K562 (cell line): ENCODE measurements around the gene GPAT3. TPM values are rescaled to one million over a fixed set of nuclear protein-coding genes. Genes with fewer than 3 reads are reported as not detected.

Experiments used
- GTF2E2 ChIP-seq: fragments of 200-800 bp; sonication (Bioruptor generic); IDR thresholded peaks from 2 replicates; pipeline ENCODE4 v1.6.1; 2016; ENCODE audit warnings: missing genetic modification characterization, missing compliant biosample characterization
- KDM1A ChIP-seq, 2 experiments: fragments of 450-650 bp; IDR thresholded peaks; 2 replicates each; pipeline ENCODE4 v1.6.1; 2016; ENCODE audit warnings: mild to moderate bottlenecking in 2 of 2
- KLF16 ChIP-seq: IDR thresholded peaks from 2 replicates; pipeline ENCODE4 v1.6.1; 2016; ENCODE audit warnings: antibody characterized with exemption
- PTTG1 ChIP-seq: fragments of 450-650 bp; IDR thresholded peaks from 2 replicates; pipeline ENCODE4 v1.6.1; 2016; ENCODE audit warnings: low read depth, mild to moderate bottlenecking, missing genetic modification characterization, missing compliant biosample characterization
- STAT5B ChIP-seq: fragments of 250-450 bp; sonication (Bioruptor Pico); IDR thresholded peaks from 2 replicates; pipeline ENCODE4 v1.8.0; 2021; ENCODE audit warnings: mild to moderate bottlenecking, inconsistent platforms
- TAF7 ChIP-seq: fragments of 450-650 bp; IDR thresholded peaks from 2 replicates; pipeline ENCODE4 v1.6.1; 2016; ENCODE audit warnings: missing genetic modification characterization, missing compliant biosample characterization
- ZNF197 ChIP-seq: fragments of 200-800 bp; sonication (Bioruptor generic); IDR thresholded peaks from 2 replicates; pipeline ENCODE4 v1.6.1; 2016; ENCODE audit warnings: low read depth, missing genetic modification characterization, missing compliant biosample characterization
- ZNF583 ChIP-seq: fragments of 250-450 bp; sonication (Bioruptor Pico); IDR thresholded peaks from 2 replicates; pipeline ENCODE4 v1.4.0; 2020
- ZNF699 ChIP-seq: fragments of 250-450 bp; sonication (Bioruptor Pico); IDR thresholded peaks from 2 replicates; pipeline ENCODE4 v1.8.0; 2021; ENCODE audit warnings: mild to moderate bottlenecking, moderate library complexity; ENCODE audit not compliant: insufficient replicate concordance
- polyA plus RNA-seq, 8 experiments: library from polyadenylated mRNA; depleted of rRNA in 4 of 8; stranded (reverse) in 5 of 8; unstranded in 3 of 8; fragments of >200 nt; fragmentation: Nextera tagmentation in 2 of 8; fragmentation: Illumina TruSeq in 1 of 8; extraction: Ambion mirVana in 2 of 8; extraction: Trizol in 1 of 8; gene quantifications; 2 replicates each; pipeline versions ENCODE4 v1.2.1 to v1.2.3, GENCODE V29; 2011 to 2014; ENCODE audit warnings: inconsistent platforms in 1 of 8, missing spikeins in 1 of 8
- total RNA-seq, 7 experiments: library from RNA; depleted of rRNA in 6 of 7; stranded (reverse); fragments of >200 nt in 6 of 7; fragmentation: Illumina TruSeq in 2 of 7; extraction: Trizol in 2 of 7; gene quantifications; 2 replicates each; pipeline versions ENCODE4 v1.2.1 to v1.2.3, GENCODE V29; 2011 to 2021; ENCODE audit warnings: low replicate concordance in 1 of 7
- TF ChIP-seq, protein P1 (sequence below): sonication (generic); formaldehyde crosslinking; IDR thresholded peaks from 2 replicates; pipeline ENCODE4 v1.8.1; 2023; ENCODE audit warnings: mild to moderate bottlenecking, missing genetic modification reagents
- TF ChIP-seq, protein P2 (sequence below): fragments of 450-650 bp; IDR thresholded peaks from 2 replicates; pipeline ENCODE4 v1.6.1; 2018; ENCODE audit warnings: mild to moderate bottlenecking, low read depth; ENCODE audit not compliant: partially characterized antibody
- TF ChIP-seq, protein P3 (sequence below), 2 experiments: IDR thresholded peaks in 1 of 2; conservative IDR thresholded peaks in 1 of 2; 2 replicates each; pipeline ENCODE4 v1.6.1; 2016; ENCODE audit warnings: low read depth in 2 of 2, mild to moderate bottlenecking in 1 of 2, missing compliant biosample characterization in 1 of 2, missing genetic modification characterization in 1 of 2, moderate library complexity in 1 of 2
- TF ChIP-seq, protein P4 (sequence below): sonication (generic); formaldehyde crosslinking; IDR thresholded peaks from 2 replicates; pipeline ENCODE4 v1.8.0; 2022; ENCODE audit warnings: mild to moderate bottlenecking, low read depth, missing genetic modification reagents
- TF ChIP-seq, protein P5 (sequence below): fragments of 450-650 bp; IDR thresholded peaks from 2 replicates; pipeline ENCODE4 v1.6.1; 2017; ENCODE audit warnings: antibody characterized with exemption, mild to moderate bottlenecking

GPAT3 gene
- total and polyA plus RNA-seq, 9 of the 15 experiments (the other 6 are each of a cell fraction or from before 2014, with no cell fraction given): 4.1 to 16.1 (median 13.1) TPM

DNA sequence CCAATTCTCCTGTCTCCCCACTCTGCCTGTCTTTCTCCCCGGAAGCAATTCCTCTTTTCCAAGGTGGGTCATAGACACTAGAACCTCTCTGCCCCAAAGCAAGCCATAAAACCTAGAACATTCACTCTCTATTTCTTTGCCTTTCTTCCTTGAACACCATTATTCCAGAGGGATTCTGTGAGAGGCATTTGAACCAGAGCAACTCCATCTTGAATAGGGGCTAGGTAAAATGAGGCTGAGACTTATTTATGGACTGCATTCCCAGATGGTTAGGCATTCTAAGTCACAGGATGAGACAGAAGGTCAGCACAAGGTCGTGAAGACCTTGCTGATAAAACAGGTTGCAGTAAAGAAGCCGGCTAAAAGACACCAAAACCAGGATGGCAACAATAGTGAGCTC, 13.7 kb upstream of the GPAT3 start (continued):
- TF ChIP-seq, protein P1, sequence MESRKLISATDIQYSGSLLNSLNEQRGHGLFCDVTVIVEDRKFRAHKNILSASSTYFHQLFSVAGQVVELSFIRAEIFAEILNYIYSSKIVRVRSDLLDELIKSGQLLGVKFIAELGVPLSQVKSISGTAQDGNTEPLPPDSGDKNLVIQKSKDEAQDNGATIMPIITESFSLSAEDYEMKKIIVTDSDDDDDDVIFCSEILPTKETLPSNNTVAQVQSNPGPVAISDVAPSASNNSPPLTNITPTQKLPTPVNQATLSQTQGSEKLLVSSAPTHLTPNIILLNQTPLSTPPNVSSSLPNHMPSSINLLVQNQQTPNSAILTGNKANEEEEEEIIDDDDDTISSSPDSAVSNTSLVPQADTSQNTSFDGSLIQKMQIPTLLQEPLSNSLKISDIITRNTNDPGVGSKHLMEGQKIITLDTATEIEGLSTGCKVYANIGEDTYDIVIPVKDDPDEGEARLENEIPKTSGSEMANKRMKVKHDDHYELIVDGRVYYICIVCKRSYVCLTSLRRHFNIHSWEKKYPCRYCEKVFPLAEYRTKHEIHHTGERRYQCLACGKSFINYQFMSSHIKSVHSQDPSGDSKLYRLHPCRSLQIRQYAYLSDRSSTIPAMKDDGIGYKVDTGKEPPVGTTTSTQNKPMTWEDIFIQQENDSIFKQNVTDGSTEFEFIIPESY (CRISPR knock-in tag): no peak
- TF ChIP-seq ZNF583: 0 out of 2 replicates have a peak, but pooled peaks have one; percentile 22
- TF ChIP-seq KDM1A (IDR thresholded peaks at IDR 0.05): no peak
- TF ChIP-seq GTF2E2 (tag): no peak
- TF ChIP-seq, protein P2, sequence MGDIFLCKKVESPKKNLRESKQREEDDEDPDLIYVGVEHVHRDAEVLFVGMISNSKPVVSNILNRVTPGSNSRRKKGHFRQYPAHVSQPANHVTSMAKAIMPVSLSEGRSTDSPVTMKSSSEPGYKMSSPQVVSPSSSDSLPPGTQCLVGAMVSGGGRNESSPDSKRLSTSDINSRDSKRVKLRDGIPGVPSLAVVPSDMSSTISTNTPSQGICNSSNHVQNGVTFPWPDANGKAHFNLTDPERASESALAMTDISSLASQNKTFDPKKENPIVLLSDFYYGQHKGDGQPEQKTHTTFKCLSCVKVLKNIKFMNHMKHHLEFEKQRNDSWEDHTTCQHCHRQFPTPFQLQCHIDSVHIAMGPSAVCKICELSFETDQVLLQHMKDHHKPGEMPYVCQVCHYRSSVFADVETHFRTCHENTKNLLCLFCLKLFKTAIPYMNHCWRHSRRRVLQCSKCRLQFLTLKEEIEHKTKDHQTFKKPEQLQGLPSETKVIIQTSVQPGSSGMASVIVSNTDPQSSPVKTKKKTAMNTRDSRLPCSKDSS: no peak
- no peak for TF ChIP-seq STAT5B (CRISPR knock-in tag)
- TF ChIP-seq, protein P3, sequence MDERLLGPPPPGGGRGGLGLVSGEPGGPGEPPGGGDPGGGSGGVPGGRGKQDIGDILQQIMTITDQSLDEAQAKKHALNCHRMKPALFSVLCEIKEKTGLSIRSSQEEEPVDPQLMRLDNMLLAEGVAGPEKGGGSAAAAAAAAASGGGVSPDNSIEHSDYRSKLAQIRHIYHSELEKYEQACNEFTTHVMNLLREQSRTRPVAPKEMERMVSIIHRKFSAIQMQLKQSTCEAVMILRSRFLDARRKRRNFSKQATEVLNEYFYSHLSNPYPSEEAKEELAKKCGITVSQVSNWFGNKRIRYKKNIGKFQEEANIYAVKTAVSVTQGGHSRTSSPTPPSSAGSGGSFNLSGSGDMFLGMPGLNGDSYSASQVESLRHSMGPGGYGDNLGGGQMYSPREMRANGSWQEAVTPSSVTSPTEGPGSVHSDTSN (CRISPR knock-in tag; IDR thresholded peaks at IDR 0.05; ENCODE audit: low read depth): no peak
- TF ChIP-seq, protein P3 (tag; conservative IDR thresholded peaks at IDR 0.05; ENCODE audit: low read depth): 0 out of 2 replicates have a peak, but pooled peaks have one; percentile 23
- peak; percentile 55; the same call in 1 of the 2 replicates for TF ChIP-seq PTTG1
- TF ChIP-seq, protein P4, sequence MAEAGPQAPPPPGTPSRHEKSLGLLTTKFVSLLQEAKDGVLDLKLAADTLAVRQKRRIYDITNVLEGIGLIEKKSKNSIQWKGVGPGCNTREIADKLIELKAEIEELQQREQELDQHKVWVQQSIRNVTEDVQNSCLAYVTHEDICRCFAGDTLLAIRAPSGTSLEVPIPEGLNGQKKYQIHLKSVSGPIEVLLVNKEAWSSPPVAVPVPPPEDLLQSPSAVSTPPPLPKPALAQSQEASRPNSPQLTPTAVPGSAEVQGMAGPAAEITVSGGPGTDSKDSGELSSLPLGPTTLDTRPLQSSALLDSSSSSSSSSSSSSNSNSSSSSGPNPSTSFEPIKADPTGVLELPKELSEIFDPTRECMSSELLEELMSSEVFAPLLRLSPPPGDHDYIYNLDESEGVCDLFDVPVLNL (CRISPR knock-in tag): no peak
- TF ChIP-seq TAF7 (tag): no peak
- TF ChIP-seq ZNF699 (CRISPR knock-in tag): no peak
- TF ChIP-seq KLF16: no peak
- TF ChIP-seq, protein P5, sequence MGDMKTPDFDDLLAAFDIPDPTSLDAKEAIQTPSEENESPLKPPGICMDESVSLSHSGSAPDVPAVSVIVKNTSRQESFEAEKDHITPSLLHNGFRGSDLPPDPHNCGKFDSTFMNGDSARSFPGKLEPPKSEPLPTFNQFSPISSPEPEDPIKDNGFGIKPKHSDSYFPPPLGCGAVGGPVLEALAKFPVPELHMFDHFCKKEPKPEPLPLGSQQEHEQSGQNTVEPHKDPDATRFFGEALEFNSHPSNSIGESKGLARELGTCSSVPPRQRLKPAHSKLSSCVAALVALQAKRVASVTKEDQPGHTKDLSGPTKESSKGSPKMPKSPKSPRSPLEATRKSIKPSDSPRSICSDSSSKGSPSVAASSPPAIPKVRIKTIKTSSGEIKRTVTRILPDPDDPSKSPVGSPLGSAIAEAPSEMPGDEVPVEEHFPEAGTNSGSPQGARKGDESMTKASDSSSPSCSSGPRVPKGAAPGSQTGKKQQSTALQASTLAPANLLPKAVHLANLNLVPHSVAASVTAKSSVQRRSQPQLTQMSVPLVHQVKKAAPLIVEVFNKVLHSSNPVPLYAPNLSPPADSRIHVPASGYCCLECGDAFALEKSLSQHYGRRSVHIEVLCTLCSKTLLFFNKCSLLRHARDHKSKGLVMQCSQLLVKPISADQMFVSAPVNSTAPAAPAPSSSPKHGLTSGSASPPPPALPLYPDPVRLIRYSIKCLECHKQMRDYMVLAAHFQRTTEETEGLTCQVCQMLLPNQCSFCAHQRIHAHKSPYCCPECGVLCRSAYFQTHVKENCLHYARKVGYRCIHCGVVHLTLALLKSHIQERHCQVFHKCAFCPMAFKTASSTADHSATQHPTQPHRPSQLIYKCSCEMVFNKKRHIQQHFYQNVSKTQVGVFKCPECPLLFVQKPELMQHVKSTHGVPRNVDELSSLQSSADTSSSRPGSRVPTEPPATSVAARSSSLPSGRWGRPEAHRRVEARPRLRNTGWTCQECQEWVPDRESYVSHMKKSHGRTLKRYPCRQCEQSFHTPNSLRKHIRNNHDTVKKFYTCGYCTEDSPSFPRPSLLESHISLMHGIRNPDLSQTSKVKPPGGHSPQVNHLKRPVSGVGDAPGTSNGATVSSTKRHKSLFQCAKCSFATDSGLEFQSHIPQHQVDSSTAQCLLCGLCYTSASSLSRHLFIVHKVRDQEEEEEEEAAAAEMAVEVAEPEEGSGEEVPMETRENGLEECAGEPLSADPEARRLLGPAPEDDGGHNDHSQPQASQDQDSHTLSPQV: peak; percentile 68; the same call in 1 of the 2 replicates
- TF ChIP-seq ZNF197 (CRISPR knock-in tag): no peak
